ENCODE data around the gene TMEM205.
"Not testable (repeated sequence)": the region's sequence is repeated elsewhere in the genome, so short reads cannot be mapped to it uniquely, and the experiment has no call there.

The TMEM205 gene

DNA sequence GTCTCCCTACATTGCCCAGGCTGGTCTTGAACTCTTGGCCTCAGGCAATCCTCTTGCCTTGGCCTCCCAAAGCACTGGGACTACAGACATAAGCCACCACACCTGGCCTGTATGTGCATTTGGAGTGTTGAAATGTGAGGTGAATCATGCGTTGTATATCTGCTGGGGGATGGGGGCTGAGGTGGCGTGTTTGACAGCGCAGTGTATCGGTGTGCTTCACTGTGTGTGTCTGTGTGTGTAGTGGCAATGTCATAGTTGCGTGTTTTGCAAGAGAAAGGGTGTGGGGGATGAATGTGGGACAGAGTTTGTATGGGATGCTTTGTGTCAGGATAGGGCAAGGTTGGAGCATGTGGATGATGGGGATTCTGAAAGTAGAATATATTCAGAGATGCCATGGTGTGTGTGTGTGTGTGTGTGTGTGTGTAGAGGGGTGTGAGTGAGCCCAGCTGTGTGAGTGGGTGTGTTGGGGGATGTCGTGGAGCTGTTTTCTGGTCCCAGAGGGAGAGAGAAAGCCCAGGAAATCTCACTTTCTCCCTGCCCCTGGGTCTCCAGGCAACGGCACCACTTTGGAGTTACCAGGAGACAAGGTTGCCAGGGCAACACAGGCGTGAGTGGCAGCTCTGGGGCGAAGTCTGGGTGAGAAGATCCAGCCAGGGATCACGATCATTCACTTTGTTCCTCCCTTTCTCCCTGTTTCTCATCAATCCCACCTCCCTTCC, 27.3 kb upstream of the TMEM205 start:
- DNase-seq (ENCODE audit: low read depth in 2 of 2), result no peak

DNA sequence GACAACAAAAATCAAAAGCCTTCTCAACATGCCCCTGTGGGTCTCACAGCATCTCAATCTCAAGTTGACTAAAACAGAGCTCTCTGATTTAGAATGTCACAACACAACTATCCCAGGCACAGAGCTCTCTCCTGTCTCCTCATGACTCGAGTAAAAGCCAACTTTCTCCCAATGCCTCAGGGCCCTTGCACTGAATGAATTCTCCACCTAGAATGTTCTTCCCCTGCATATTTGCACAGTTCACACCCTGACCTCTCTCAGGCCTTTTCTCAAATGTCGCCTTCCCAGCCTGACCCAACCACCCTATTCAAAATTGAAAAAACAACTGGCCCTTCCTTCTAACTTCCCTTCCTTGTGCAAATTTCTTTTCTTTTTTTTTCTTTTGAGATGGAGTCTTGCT, 24.7 kb upstream of the TMEM205 start:
- DNase-seq (ENCODE audit: low read depth in 2 of 2), result no peak

DNA sequence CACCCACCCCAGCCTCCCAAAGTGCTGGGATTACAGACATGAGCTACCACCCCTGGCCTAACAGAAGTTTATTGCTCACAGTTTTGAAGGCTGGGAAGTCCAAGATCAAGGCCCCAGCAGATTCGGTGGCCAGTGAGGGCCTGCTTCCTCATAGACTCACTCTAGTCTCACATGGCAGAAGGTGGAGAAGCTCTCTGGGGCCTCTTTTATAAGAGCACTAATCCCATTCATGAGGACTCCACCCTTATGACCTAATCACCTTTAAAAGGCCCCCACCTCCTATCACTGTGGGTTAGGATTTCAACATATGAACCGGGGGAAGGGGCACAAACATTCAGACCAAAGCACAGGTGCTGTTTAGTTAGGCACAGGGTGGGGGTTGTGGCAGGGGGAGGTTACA, 21.5 kb upstream of the TMEM205 start:
- no peak for DNase-seq (ENCODE audit: low read depth in 2 of 2)

DNA sequence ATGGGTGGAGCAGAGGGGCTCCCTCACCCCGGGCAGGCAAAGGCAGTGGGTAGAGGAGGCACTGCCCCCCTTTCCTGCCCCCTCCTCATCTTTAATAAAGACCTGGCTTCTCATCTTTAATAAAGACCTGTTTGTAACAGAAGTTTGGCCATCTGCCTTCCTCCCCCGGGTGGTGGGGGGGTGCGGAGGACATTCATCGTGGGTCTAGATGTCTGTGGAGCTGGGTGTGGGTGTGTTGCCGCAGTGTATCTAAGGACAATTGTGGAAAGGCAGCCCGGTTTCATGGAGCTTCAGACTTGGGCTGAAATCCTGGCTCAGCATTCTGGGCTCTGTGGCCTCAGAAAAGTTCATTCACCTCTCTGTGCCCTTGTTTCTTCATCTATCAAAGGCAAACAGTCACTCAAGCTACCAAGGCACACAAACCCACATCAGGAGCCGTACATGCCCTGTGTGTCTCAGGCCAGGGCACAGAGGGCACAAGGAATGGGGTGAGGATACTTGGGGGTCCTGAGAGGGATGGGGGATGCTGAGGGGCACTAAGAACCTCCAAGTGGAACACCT, 19.6 kb upstream of the TMEM205 start:
- no peak for DNase-seq (ENCODE audit: low read depth in 2 of 2)

DNA sequence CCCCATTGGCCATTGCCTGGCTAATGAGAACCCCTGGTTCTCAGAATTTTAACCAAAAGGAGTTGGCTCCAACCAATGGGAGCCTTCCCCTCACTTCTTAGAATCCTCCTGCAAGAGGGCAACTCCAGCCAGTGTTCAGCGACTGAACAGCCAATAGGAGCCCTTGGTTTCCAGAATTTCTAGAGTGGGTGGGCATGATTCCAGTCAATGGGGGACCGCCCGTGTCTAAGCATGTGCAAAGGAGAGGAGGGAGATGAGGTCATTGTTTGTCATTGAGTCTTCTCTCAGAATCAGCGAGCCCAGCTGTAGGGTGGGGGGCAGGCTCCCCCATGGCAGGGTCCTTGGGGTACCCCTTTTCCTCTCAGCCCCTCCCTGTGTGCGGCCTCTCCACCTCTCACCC, 18.9 kb upstream of the TMEM205 start:
- no peak for DNase-seq (ENCODE audit: low read depth in 2 of 2)

DNA sequence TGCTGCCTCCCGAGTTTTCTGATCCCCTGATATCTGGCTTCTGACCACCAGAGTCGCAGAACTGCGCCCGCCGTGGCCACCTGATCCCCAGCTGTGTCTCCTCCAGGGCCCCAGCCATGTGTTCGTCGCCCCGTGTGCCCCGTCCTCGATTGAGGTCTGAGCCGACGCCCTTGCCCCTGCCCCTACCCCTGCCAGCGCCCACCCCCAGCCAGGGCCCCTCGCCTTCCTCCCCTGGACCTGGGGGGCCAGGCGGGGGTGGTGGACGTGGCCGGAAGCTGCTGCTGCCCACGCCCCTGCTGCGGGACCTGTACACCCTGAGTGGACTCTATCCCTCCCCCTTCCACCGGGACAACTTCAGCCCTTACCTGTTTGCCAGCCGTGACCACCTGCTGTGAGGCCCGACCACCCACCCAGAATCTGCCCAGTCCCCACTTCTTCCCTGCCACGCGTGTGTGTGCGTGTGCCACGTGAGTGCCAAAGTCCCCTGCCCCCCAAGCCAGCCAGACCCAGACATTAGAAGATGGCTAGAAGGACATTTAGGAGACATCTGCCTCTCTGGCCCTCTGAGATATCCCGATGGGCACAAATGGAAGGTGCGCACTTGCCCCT, 18.3 kb upstream of the TMEM205 start:
- DNase-seq (ENCODE audit: low read depth in 2 of 2), result no peak

DNA sequence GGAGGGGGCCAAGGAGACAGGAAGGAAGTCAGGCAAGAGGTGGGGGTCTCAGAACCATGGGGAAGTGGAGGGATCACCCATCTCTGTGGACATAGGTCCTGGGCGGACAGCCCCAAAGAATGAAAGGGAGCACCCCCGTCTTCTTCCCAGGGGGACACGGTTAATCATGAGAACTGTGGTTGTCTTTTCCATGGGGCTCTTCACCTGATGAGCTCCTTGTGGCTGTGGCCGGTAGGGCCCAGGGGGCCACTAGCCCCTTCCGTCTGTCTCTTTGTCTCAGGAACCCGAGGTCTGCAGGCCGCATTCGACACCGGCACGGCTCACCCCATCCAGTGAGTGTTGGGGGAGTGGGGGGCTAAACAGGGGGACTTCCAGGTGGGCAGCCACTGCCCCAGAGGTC, 17.8 kb upstream of the TMEM205 start:
- DNase-seq (ENCODE audit: low read depth in 2 of 2), result no peak

DNA sequence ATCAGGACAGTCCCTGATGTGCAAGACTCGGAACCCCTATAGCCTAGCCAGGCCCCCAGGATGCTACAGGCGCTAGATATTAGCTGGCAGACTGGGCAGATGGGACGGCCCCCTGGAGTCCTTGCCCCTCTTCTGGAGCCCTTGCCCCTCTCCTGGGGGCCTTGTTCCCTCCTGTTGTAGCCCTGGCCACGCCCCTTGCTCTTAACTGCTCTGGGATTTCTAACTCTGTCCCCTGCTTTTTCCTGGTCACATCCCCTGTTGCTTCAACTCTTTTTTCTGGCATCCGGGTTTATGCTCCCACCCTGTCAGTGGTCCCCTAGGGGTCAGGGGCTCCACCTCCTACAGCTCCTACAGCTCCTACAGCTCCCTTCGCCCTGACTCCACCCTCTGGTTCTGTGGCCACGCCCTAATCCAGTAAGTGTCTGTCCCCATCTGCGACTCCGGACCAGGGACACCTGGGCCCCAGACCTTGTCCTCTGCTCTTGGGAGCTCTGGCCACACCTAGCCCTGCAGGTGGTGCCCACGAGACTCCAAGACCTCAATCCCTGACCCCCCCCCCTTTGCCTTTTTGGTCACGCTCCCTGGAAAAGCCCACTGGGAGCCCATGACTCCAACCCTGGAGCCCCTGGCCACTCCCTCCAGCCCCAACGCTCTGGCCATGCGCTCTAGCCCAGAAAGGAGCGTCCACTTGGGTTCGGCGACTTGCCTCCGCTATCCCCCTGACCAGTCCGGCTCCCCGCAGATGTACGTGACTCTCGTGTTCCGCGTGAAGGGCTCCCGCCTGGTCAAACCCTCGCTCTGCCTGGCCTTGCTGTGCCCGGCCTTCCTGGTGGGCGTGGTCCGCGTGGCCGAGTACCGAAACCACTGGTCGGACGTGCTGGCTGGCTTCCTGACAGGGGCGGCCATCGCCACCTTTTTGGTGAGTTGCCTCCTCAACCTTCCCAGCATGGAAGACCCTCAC, 16.0 kb upstream of the TMEM205 start:
- DNase-seq (ENCODE audit: low read depth in 2 of 2), result no peak

DNA sequence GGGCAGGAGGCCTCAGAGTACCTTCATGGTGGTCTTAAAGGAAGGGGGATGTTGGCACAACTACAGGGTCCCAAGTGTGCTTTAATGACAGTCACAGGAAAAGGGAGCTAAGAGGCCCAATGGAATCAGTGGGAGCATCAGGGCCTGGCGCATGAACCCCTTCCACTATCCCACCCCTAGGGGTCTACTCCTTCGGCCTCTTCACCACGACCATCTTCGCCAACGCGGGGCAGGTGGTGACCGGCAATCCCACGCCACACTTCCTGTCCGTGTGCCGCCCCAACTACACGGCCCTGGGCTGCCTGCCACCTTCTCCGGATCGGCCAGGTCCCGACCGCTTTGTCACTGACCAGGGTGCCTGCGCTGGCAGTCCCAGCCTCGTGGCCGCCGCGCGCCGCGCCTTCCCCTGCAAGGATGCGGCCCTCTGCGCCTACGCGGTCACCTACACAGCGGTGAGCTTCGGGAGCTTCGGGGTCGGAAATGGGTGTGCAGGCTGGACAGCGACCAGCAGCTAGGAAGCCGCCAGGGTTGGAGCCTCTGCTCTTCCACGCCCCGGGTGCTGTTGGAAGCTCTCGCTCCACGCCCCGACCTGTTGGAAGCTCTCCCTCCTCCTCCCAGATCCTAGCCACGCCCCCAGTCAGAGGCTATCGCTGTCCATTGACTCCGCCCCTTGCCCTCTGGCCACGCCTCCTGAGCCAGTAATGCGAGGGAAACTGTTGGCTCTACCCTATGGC, 15.1 kb upstream of the TMEM205 start:
- DNase-seq (ENCODE audit: low read depth in 2 of 2), result no peak

DNA sequence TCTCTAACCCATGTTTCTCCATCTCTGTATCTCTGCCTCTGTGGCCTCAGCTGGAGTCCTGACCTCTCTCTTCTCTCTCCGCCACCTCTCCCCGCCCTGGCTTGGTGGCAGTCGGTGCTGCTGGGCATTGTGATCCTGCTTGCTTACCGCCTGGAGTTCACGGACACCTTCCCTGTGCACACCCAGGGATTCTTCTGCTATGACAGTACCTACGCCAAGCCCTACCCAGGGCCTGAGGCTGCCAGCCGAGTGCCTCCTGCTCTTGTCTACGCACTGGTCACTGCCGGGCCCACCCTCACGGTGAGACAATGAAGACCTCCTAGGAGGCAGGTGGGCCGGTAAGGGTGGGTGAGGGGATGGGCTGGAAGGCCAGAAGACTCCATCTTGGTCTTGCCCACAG, 13.4 kb upstream of the TMEM205 start:
- no peak for DNase-seq (ENCODE audit: low read depth in 2 of 2)

DNA sequence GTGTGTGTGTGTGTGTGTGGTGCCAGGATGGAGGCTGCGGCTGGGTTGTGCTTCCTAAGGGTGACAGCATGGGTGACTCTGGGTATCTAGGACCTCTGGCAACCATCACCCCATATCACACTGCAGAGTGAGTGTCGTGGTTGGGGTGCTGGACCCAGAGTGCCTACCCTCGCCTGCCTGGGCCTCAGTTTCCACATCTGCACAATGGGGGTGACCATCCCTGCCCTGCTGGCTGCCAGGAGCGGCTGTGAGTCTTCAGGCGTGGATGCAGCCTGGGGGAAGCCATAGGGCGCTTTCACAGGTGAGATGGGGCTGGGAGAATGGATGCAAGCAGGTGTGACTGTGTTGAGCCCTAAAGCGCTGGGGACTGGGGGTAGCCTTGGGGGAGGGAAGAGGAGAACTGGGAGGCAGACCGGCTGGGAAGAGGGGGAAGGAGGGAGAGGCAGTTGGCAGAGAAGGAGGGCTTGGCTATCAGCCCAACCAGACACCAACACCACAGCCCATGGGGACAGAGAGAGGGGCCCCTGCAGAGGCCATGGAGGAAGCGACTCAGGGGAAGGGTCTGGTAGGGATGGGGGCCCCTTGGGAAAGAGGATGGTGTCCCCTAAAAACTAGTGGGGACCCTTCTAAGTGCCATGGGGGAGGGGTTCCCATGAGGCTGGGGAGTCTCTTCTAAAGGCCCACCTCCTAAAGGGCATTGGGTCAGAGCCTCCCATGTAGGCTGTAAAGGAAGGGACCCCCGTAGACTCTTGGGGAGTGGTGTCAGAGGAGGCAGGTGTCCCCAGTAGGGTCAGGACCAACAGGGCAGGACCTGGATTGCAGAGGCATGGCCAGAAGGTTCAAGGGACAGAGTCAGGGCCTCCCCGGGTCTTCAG, 10.8 kb upstream of the TMEM205 start:
- no peak for DNase-seq (ENCODE audit: low read depth in 2 of 2)

DNA sequence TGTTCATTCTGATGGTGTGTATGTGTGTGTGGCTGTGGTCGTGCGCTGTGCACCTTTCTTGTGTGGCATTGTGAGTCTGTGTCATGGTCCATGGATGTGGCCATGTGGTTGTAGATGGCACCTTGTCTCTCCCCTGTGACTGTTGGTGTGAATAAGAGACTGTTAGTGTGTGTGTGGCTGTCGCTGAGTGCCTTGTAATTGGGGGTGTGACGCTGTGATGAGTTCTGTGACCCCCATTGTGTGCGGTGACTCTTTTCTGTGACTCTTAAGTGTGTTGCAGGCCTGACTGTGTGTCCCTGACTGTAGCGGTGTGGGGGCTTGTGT, 10.0 kb upstream of the TMEM205 start:
- no peak for DNase-seq (ENCODE audit: low read depth in 2 of 2)

DNA sequence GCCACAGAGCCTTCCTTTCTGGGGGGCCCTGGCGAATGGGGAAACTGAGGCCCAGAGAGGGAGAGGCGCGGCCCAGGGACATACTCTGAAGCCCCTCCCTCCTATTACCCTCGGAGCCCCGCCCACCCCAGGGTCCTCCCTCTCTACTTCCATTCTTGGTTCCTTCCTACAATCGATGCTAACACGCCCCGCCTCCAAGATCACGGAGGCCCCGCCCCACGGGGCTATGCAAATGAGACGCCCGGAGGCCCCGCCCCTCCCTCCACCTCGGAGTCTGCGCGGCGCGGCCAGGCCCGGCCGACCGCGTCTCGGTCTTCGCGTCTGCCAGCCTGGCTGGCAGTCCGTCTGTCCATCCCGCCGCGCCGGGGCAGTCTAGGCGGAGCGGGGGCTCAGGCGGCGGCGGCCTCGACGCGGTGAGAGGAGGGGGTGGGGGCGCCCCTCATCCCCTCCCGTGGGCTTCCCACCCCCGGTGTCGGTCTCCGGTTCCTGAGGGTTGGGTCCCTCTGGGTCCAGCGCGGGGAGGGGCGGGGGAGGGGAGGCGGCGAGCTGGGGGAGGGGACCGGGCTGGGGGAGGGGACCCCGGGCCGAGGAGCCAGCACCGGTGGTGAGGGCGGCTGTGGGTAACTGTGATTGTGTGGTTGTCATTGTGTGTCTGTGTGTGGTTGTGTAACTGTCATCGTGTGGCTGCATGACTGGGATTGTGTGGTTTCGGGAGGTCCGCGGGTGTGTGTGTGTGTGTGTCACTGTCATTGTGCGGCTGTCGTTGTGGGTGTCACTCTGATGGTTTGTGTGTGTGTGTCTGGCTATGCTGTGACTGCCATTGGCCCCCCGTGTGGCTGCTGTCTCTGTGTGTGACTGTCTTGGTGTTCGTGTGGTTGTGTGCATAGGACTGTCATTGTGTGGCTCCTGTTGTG, 9.3 kb upstream of the TMEM205 start, which contains the start of gene PLPPR2:
Gene PLPPR2 (plus strand): TSS at position 273 of the 914 bp plus-strand sequence. CDS start 2,242 bp downstream, outside the sequence.
- DNase-seq (ENCODE audit: low read depth in 2 of 2), result peak; percentile 69 to 88

DNA sequence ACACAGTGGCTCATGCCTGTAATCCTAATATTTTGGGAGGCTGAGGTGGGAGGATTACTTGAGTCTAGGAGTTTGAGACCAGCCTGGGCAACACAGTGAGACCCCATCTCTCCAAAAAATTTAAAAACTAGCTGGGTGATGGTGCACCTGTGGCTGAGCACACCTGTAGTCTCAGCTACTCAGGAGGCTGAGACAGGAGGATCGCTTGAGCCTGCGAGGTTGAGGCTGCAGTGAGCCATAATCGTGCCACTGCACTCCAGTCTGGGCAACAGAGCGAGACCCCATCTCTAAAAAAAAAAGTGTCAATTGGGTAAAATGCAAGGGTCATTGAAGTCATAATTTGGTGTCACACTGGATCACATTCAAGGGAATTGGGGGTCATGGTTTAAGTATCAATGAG, 8.0 kb upstream of the TMEM205 start:
- DNase-seq (ENCODE audit: low read depth in 2 of 2), result not testable (repeated sequence)

DNA sequence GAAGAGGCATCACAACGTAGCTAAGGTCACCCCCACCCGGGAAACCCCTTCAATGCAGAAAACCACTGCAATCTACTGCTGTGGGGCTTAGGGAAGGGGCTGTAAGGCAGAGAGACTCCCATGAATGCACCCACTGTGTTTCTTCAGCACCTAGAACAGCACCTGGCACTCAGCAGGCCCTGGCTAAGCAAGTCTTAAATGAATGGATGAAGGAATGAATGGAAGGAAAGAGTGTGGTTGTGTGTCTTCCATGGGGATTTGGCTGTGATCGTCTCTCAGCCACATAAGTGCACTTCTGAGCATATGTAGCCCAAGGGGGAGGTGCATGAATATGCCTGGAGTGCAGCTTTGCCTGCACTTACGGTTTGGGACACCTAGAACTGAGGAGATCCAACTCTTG, 3.1 kb upstream of the TMEM205 start:
- no peak for DNase-seq (ENCODE audit: low read depth in 2 of 2)

DNA sequence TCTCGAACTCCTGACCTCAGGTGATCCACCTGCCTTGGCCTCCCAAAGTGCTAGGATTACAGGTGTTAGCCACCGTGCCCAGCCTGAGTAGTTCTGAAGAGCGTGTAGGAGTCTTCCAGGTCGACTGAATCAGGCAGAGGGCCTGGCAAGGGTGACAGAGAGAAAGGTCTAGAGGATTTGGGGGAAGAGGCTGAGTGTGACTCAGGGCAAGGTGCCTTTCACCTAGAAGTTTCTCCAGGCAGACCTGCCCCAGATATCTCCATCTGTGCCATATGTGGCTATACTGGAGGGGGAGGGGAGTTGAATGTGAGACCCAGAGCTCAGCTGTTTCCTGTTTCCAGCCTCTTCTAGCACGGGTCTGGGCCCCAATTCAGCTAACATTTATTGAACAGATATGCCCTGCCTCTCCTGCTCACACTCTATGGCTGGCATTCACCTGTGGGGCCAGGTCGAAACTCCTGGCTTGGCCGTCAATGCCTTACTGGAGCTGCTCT, 1.5 kb upstream of the TMEM205 start:
- no peak for DNase-seq (ENCODE audit: low read depth in 2 of 2)

DNA sequence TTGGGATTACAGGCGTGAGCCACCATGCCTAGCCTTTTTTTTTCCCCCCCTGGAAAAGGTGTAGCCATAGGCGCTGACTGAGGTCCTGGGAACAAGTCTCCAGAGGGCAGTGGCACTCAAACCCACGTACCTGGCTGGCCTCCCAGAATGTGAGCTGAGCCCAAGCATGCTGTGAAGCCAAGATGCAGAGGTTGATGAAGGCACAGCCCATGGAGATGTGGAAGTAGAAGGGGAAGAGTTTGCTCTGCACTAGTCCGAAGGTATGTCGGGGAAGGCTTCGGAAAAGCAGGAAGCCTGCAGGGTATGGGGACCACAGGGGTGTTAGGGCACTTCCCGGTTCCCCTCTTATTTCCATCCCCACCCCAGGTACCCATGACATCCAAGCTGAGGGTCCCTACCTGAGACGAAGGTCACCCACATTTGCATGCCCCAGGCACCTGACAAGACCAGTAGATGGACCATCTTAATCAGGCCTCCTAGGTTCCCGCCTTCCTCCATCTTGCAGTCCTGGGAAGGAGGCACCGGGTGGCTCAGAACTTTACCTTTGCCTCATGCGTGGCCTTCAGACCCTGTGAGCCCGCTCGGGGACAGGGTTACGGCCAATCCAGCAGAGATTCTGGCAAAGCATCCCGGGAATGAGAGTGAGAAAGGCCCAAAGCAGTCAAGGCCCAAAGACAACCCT, 805 bp downstream of the TMEM205 start:
- no peak for DNase-seq (ENCODE audit: low read depth in 2 of 2)

DNA sequence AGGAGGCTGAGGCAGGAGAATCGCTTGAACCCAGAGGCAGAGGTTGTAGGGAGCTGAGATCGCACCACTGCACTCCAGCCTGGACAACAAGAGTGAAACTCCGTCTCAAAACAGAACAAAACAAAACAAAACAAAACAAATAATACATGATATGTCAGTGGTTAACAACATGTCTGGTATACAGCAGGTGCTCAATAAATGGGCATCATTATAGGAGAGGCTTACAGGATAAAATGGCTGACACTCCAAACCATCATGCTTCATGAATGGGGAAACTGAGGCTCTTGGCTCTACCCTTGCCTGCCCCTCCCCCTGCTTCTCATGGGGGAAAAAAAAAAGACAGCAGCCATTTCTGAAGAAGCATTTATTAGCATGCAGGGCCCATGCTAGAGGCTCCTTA, 3.6 kb downstream of the TMEM205 start:
- DNase-seq (ENCODE audit: low read depth in 2 of 2), result no peak

DNA sequence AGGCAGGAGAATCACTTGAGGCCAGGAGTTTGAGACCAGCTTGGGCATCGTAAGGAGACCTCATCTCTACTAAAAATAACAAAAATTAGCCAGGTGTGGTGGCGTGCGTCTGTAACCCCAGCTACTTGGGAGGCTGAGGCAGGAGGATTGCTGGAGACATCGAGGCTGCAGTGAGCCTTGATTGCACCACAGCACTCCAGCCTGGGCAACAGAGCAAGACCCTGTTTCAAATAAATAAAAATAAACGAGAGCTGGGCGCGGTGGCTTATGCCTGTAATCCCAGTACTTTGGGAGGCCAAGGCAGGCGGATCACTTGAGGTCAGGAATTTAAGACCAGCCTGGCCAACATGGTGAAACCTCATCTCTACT, 6.0 kb downstream of the TMEM205 start:
- not testable (repeated sequence) for DNase-seq (ENCODE audit: low read depth in 2 of 2)

Data from stimulated activated CD4-positive, alpha-beta T cell treated with anti-CD3 and anti-CD28 coated beads, Interleukin-12 subunit alpha, Interleukin-12 subunit beta, amount 100 ng/mL, for 24 hours (primary cell).